SK-N-SH treated with all-trans-retinoic acid at 6 μM for 48 hours (cell line): ENCODE measurements around the gene ABCA13.

Experiments used
- ATAC-seq: fragments of 200-7000 bp; cut with Tn5 transposase; 3 replicates; pipeline ENCODE4 v1.9.1; 2020; ENCODE audit warnings: mild to moderate bottlenecking, moderate library complexity
- ARNTL ChIP-seq: fragments of 450-650 bp; formaldehyde crosslinking; IDR thresholded peaks from 2 replicates; pipeline ENCODE4 v1.5.0; 2020; ENCODE audit warnings: low read depth, mild to moderate bottlenecking, moderate library complexity, borderline replicate concordance
- BACH2 ChIP-seq: fragments of 250-450 bp; sonication (Bioruptor Pico); IDR thresholded peaks from 2 replicates; pipeline ENCODE4 v1.9.0; 2021; ENCODE audit warnings: mild to moderate bottlenecking, borderline replicate concordance
- CSDC2 ChIP-seq: fragments of 250-450 bp; sonication (Bioruptor Pico); IDR thresholded peaks from 2 replicates; pipeline ENCODE4 v1.5.0; 2020; ENCODE audit warnings: mild to moderate bottlenecking, moderate library complexity
- ESRRG ChIP-seq: fragments of 250-450 bp; sonication (Bioruptor Pico); IDR thresholded peaks from 2 replicates; pipeline ENCODE4 v1.6.1; 2021; ENCODE audit warnings: mild to moderate bottlenecking
- GLIS3 ChIP-seq: fragments of 250-450 bp; sonication (Bioruptor Pico); IDR thresholded peaks from 2 replicates; pipeline ENCODE4 v1.5.0; 2020; ENCODE audit warnings: mild to moderate bottlenecking, moderate library complexity
- ISL1 ChIP-seq: fragments of 250-450 bp; sonication (Bioruptor Pico); IDR thresholded peaks from 2 replicates; pipeline ENCODE4 v2.1.2; 2022; ENCODE audit warnings: mild to moderate bottlenecking, moderate library complexity
- OSR1 ChIP-seq: fragments of 250-450 bp; sonication (Bioruptor Pico); IDR thresholded peaks from 2 replicates; pipeline ENCODE4 v1.8.0; 2022; ENCODE audit warnings: moderate library complexity, mild to moderate bottlenecking, inconsistent platforms
- PPARA ChIP-seq: fragments of 250-450 bp; sonication (Bioruptor Pico); IDR thresholded peaks from 2 replicates; pipeline ENCODE4 v1.5.0; 2020; ENCODE audit warnings: mild to moderate bottlenecking, borderline replicate concordance
- RARB ChIP-seq: fragments of 250-450 bp; sonication (Bioruptor Pico); IDR thresholded peaks from 2 replicates; pipeline ENCODE4 v1.8.0; 2021; ENCODE audit warnings: mild to moderate bottlenecking, moderate library complexity
- SNAI2 ChIP-seq: fragments of 250-450 bp; sonication (Bioruptor Pico); IDR thresholded peaks from 2 replicates; pipeline ENCODE4 v1.5.0; 2020; ENCODE audit warnings: mild to moderate bottlenecking, moderate library complexity
- TCF4 ChIP-seq: fragments of 250-450 bp; sonication (Bioruptor Pico); IDR thresholded peaks from 2 replicates; pipeline ENCODE4 v1.8.0; 2021; ENCODE audit warnings: mild to moderate bottlenecking, moderate library complexity, borderline replicate concordance
- TOX ChIP-seq: fragments of 250-450 bp; sonication (Bioruptor Pico); IDR thresholded peaks from 2 replicates; pipeline ENCODE4 v1.8.0; 2021; ENCODE audit warnings: mild to moderate bottlenecking, moderate library complexity, borderline replicate concordance
- ZC3H10 ChIP-seq: fragments of 250-450 bp; sonication (Bioruptor Pico); IDR thresholded peaks from 2 replicates; pipeline ENCODE4 v1.5.1; 2021; ENCODE audit warnings: mild to moderate bottlenecking, moderate library complexity
- ZFP3 ChIP-seq: fragments of 250-450 bp; sonication (Bioruptor Pico); IDR thresholded peaks from 2 replicates; pipeline ENCODE4 v1.5.0; 2020; ENCODE audit warnings: mild to moderate bottlenecking, moderate library complexity
- ZFP30 ChIP-seq: fragments of 450-650 bp; formaldehyde crosslinking; IDR thresholded peaks from 2 replicates; pipeline ENCODE4 v1.5.0; 2022; ENCODE audit warnings: mild to moderate bottlenecking, moderate library complexity
- ZNF565 ChIP-seq: fragments of 450-650 bp; formaldehyde crosslinking; conservative IDR thresholded peaks from 2 replicates; pipeline ENCODE4 v1.5.0; 2020; ENCODE audit warnings: low read depth, mild to moderate bottlenecking, moderate library complexity
- ZNF70 ChIP-seq: fragments of 450-650 bp; formaldehyde crosslinking; IDR thresholded peaks from 2 replicates; pipeline ENCODE4 v1.5.0; 2020; ENCODE audit warnings: mild to moderate bottlenecking, moderate library complexity
- ZNF8 ChIP-seq: fragments of 450-650 bp; formaldehyde crosslinking; IDR thresholded peaks from 2 replicates; pipeline ENCODE4 v1.5.0; 2020; ENCODE audit warnings: mild to moderate bottlenecking, moderate library complexity
- TF ChIP-seq, protein P1 (sequence below): fragments of 250-450 bp; sonication (Bioruptor Pico); IDR thresholded peaks from 2 replicates; pipeline ENCODE4 v1.5.1; 2021; ENCODE audit warnings: mild to moderate bottlenecking, moderate library complexity
- TF ChIP-seq, protein P2 (sequence below): fragments of 250-450 bp; sonication (Bioruptor Pico); IDR thresholded peaks from 2 replicates; pipeline ENCODE4 v1.8.0; 2020; ENCODE audit warnings: mild to moderate bottlenecking, moderate library complexity, borderline replicate concordance
- TF ChIP-seq, protein P3 (sequence below): fragments of 250-450 bp; sonication (Bioruptor Pico); IDR thresholded peaks from 2 replicates; pipeline ENCODE4 v1.8.0; 2021; ENCODE audit warnings: low read depth, mild to moderate bottlenecking, moderate library complexity, borderline replicate concordance
- TF ChIP-seq, protein P4 (sequence below): fragments of 250-450 bp; sonication (Bioruptor Pico); IDR thresholded peaks from 2 replicates; pipeline ENCODE4 v1.5.0; 2020; ENCODE audit warnings: mild to moderate bottlenecking, moderate library complexity

Gene ABCA13

DNA sequence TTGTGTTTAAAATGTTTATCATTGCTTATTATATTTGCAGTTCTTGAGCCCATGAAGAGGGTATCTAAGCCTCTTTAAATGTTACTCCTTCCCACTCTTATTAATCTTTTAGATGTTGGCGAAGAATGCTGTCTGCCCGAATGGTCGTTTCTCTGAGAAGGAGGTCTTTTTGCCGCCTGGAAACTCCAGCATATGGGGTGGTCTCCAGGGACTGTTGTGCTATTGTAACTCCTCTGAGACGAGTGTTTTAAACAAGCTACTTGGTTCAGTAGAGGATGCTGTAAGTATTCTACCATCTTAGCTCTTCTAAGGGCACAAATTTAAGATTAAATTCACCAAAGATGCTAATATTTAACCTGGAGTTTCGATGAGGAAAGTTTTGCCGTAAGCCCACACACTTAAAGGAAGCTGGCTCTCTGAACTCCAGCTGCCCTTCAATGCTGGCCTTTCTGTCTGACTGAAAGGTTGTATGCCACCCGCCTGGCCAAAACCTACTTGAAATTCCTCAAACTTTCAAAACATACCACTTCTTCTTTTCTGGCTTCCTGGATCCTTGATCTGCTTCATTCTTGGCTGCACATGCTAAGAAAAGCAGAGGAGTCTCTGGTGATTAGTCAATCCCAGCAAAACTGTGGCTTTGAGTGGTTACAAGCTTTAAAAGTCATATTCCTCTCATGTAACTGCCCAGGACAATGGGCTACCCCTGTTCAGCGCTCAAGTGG is 74.7 kb downstream of the ABCA13 start:
- TF ChIP-seq RARB (CRISPR knock-in tag) = no peak
- no peak for TF ChIP-seq ZNF565 (CRISPR knock-in tag)
- no peak for TF ChIP-seq CSDC2 (CRISPR knock-in tag)
- TF ChIP-seq, all 23 proteins: peak for 0
- no peak for ATAC-seq

DNA sequence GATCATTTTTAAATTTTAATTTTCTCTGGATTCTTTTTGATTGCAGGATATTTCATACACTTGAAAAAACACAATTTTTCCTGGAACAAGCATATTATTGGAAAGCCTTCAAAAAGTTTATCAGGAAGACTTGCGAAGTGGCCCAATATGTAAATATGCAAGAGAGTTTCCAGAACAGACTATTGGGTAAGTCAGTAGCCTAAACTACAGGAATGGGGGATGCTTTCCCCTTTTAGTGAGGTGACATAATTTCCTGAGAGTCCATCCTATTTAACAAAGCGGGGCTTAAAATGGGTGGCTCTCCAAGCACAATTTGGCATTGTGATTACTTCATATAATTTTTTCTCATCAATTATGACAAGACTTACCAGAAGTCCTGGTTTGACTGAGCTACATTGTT is 77.9 kb downstream of the ABCA13 start:
- no peak for ATAC-seq
- TF ChIP-seq ZFP3 (CRISPR knock-in tag) = no peak
- TF ChIP-seq, protein P1, sequence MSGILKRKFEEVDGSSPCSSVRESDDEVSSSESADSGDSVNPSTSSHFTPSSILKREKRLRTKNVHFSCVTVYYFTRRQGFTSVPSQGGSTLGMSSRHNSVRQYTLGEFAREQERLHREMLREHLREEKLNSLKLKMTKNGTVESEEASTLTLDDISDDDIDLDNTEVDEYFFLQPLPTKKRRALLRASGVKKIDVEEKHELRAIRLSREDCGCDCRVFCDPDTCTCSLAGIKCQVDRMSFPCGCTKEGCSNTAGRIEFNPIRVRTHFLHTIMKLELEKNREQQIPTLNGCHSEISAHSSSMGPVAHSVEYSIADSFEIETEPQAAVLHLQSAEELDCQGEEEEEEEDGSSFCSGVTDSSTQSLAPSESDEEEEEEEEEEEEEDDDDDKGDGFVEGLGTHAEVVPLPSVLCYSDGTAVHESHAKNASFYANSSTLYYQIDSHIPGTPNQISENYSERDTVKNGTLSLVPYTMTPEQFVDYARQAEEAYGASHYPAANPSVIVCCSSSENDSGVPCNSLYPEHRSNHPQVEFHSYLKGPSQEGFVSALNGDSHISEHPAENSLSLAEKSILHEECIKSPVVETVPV (CRISPR knock-in tag) = no peak
- TF ChIP-seq ESRRG (CRISPR knock-in tag) = no peak
- no peak for TF ChIP-seq BACH2 (CRISPR knock-in tag)
- no peak for TF ChIP-seq GLIS3 (CRISPR knock-in tag)
- TF ChIP-seq PPARA (CRISPR knock-in tag) = no peak
- TF ChIP-seq, protein P2, sequence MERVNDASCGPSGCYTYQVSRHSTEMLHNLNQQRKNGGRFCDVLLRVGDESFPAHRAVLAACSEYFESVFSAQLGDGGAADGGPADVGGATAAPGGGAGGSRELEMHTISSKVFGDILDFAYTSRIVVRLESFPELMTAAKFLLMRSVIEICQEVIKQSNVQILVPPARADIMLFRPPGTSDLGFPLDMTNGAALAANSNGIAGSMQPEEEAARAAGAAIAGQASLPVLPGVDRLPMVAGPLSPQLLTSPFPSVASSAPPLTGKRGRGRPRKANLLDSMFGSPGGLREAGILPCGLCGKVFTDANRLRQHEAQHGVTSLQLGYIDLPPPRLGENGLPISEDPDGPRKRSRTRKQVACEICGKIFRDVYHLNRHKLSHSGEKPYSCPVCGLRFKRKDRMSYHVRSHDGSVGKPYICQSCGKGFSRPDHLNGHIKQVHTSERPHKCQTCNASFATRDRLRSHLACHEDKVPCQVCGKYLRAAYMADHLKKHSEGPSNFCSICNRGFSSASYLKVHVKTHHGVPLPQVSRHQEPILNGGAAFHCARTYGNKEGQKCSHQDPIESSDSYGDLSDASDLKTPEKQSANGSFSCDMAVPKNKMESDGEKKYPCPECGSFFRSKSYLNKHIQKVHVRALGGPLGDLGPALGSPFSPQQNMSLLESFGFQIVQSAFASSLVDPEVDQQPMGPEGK (CRISPR knock-in tag) = no peak
- no peak for TF ChIP-seq ZC3H10 (CRISPR knock-in tag)
- no peak for TF ChIP-seq ZNF565 (CRISPR knock-in tag)
- no peak for TF ChIP-seq ZFP30 (CRISPR knock-in tag)
- TF ChIP-seq ISL1 (CRISPR knock-in tag) = no peak
- no peak for TF ChIP-seq ZNF8
- TF ChIP-seq, all 23 proteins: peak for 0

DNA sequence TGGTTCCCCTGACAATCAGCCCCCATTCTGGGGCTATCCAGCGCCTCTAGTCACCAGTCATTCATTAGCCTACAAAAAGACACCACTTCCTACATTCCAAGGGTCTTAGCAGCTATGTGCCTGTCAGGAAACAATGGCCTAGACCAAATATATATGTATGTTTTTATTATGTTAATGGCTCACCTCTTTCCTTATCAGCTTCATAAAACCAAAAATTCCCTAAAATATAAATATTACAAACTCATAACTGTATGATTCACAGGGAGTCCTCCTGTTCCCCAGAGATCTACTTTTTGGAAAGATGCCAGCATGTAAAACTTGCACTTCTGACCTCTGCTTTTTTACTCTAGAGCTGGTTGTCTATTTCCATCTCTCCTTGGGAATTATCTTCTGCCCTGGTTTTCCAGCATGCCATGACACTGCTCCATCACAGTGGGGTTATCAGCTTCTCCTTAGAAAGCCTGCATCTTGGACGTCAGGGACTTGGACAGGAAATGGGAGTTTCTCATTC is 79.2 kb downstream of the ABCA13 start:
- ATAC-seq = no peak
- TF ChIP-seq, protein P2 (CRISPR knock-in tag) = no peak
- TF ChIP-seq ISL1 (CRISPR knock-in tag) (no peak), BACH2 (CRISPR knock-in tag) (no peak), ARNTL (CRISPR knock-in tag) (no peak), OSR1 (CRISPR knock-in tag) (no peak), SNAI2 (no peak), ZFP30 (CRISPR knock-in tag) (no peak), TOX (CRISPR knock-in tag) (no peak), PPARA (CRISPR knock-in tag) (no peak), ZFP3 (CRISPR knock-in tag) (no peak), ZC3H10 (CRISPR knock-in tag) (no peak), TCF4 (CRISPR knock-in tag) (no peak), ZNF70 (CRISPR knock-in tag) (no peak), GLIS3 (CRISPR knock-in tag) (no peak), ZNF8 (no peak), ZNF565 (CRISPR knock-in tag) (no peak)
- TF ChIP-seq, protein P3, sequence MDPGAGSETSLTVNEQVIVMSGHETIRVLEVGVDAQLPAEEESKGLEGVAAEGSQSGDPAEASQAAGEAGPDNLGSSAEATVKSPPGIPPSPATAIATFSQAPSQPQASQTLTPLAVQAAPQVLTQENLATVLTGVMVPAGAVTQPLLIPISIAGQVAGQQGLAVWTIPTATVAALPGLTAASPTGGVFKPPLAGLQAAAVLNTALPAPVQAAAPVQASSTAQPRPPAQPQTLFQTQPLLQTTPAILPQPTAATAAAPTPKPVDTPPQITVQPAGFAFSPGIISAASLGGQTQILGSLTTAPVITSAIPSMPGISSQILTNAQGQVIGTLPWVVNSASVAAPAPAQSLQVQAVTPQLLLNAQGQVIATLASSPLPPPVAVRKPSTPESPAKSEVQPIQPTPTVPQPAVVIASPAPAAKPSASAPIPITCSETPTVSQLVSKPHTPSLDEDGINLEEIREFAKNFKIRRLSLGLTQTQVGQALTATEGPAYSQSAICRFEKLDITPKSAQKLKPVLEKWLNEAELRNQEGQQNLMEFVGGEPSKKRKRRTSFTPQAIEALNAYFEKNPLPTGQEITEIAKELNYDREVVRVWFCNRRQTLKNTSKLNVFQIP (CRISPR knock-in tag) = no peak
- TF ChIP-seq, protein P4, sequence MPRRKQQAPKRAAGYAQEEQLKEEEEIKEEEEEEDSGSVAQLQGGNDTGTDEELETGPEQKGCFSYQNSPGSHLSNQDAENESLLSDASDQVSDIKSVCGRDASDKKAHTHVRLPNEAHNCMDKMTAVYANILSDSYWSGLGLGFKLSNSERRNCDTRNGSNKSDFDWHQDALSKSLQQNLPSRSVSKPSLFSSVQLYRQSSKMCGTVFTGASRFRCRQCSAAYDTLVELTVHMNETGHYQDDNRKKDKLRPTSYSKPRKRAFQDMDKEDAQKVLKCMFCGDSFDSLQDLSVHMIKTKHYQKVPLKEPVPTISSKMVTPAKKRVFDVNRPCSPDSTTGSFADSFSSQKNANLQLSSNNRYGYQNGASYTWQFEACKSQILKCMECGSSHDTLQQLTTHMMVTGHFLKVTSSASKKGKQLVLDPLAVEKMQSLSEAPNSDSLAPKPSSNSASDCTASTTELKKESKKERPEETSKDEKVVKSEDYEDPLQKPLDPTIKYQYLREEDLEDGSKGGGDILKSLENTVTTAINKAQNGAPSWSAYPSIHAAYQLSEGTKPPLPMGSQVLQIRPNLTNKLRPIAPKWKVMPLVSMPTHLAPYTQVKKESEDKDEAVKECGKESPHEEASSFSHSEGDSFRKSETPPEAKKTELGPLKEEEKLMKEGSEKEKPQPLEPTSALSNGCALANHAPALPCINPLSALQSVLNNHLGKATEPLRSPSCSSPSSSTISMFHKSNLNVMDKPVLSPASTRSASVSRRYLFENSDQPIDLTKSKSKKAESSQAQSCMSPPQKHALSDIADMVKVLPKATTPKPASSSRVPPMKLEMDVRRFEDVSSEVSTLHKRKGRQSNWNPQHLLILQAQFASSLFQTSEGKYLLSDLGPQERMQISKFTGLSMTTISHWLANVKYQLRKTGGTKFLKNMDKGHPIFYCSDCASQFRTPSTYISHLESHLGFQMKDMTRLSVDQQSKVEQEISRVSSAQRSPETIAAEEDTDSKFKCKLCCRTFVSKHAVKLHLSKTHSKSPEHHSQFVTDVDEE (CRISPR knock-in tag) = no peak
- TF ChIP-seq, all 23 proteins: peak for 0
